ENCODE data around the gene PRKCE. TPM values are rescaled to one million over a fixed set of nuclear protein-coding genes. Genes with fewer than 3 reads are reported as not detected.

PRKCE gene
- total RNA-seq, 1 experiment from 2014 or later = 4.4 TPM

DNA sequence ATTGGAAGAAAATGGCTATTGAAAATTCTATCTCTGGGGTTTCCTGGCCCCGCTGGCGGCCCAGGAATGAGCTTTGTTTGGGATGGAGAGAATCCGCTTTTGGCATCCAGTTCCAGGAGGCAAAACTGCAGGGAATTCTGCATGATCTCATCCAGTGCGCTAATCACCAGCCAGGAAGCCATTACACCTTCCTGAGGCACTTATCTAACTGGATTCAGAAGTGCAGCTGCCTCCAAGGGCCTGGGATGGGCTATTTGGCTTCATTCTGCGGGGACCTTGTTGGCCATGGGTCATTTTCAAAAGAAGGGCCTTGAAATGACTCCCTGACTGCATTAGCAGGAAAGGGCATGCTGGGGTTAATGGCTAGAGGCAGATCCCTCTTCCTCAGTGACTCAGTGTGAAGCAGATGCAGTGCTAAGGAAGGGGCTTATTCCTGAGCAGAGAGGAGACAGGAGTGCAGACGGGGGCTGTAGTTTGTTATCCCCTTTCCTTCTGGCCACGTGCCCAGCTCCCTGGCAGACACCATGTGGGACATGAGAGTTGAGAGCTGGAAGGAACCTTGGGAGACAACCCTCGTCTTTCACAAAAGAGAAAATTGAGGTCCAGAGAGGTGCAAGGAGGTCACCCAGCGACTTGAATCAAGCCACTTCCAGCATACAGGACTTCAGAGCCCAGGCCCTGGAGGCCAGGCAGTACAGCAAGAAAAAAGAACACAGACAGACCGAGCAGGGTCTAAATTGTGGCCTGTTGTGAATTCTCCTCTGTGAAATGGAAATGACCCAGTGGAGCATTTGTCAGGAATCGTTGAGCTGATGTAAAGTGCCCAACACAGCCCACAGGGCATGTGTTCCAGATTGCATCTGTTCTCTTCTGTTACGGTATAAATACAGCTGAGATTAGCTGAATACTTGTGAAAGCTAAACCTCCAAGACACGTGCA is 161.8 kb downstream of the PRKCE start:
- no TSS peak for BruUV-seq (replicated peaks)
- Histone ChIP-seq H3K27me3 (replicated peaks; ENCODE audit: control insufficient read depth, insufficient read depth, low read length) (0 out of 2 replicates have a peak, but pooled peaks cover 2% of the 10 kb centered on the region), H3K9me3 (no peaks in the 10 kb centered on the region), H3K36me3 (ENCODE audit: control insufficient read depth, insufficient read depth, low read length) (no peaks in the 10 kb centered on the region), H3K4me3 (ENCODE audit: low read depth, low read length) (no peak overlapping the region), H3K4me1 (no peaks in the 10 kb centered on the region)
- Mint-ChIP-seq H3K27me3 (ENCODE audit: insufficient read depth, unreplicated experiment) (peaks cover 11% of the 10 kb centered on the region), H3K36me3 (ENCODE audit: insufficient read depth, unreplicated experiment) (no peaks in the 10 kb centered on the region), H3K27ac (ENCODE audit: unreplicated experiment) (no peak overlapping the region), H3K9me3 (ENCODE audit: unreplicated experiment) (no peaks in the 10 kb centered on the region), H3K4me1 (ENCODE audit: low read depth, unreplicated experiment) (no peaks in the 10 kb centered on the region), H3K4me3 (ENCODE audit: unreplicated experiment) (no peak overlapping the region)
- TF ChIP-seq, protein P1, sequence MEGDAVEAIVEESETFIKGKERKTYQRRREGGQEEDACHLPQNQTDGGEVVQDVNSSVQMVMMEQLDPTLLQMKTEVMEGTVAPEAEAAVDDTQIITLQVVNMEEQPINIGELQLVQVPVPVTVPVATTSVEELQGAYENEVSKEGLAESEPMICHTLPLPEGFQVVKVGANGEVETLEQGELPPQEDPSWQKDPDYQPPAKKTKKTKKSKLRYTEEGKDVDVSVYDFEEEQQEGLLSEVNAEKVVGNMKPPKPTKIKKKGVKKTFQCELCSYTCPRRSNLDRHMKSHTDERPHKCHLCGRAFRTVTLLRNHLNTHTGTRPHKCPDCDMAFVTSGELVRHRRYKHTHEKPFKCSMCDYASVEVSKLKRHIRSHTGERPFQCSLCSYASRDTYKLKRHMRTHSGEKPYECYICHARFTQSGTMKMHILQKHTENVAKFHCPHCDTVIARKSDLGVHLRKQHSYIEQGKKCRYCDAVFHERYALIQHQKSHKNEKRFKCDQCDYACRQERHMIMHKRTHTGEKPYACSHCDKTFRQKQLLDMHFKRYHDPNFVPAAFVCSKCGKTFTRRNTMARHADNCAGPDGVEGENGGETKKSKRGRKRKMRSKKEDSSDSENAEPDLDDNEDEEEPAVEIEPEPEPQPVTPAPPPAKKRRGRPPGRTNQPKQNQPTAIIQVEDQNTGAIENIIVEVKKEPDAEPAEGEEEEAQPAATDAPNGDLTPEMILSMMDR (IDR thresholded peaks at IDR 0.05; ENCODE audit: insufficient read depth in 1 of 2, low read depth in 1 of 2, low read length in 1 of 2, severe bottlenecking in 1 of 2, unreplicated experiment in 1 of 2) = no peak
- no peak for DNase-seq
- ChIA-PET CTCF (no interaction called here), POLR2A (no interaction called here)
- intact Hi-C loops (cut with micrococcal nuclease; ENCODE audit: unreplicated experiment) = no loop called here

DNA sequence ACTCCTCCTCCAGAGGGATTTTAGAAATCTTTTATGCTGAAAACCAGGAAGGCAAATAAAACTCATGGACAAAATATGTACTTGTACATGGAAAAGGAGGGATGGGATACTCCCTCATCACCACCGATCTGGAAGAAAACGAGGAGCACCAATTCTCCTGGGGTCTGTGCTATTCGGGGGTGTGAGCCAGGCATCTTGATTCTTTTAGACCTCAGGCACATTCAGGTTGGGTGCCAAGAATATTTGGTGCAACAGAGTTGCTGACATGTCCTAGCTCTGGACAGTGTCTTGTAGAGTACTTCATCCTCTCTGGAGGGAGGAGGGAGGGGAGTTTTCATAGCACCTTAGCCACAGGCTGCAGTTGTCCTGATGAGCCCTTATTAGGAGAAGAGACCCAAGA is 163.0 kb downstream of the PRKCE start:
- H3K4me1 Mint-ChIP-seq (ENCODE audit: low read depth, unreplicated experiment) = no peaks in the 10 kb centered on the region
- no peaks in the 10 kb centered on the region for H3K9me3 ChIP-seq
- no peaks in the 10 kb centered on the region for H3K4me1 ChIP-seq
- H3K27ac Mint-ChIP-seq (ENCODE audit: unreplicated experiment) = no peak overlapping the region
- CTCF ChIA-PET = no interaction called here
- no peaks in the 10 kb centered on the region for H3K9me3 Mint-ChIP-seq (ENCODE audit: unreplicated experiment)
- no peak overlapping the region for H3K4me3 Mint-ChIP-seq (ENCODE audit: unreplicated experiment)
- no peak overlapping the region for H3K4me3 ChIP-seq (ENCODE audit: low read depth, low read length)
- no peaks in the 10 kb centered on the region for H3K36me3 ChIP-seq (ENCODE audit: control insufficient read depth, insufficient read depth, low read length)
- peaks cover 11% of the 10 kb centered on the region for H3K27me3 Mint-ChIP-seq (ENCODE audit: insufficient read depth, unreplicated experiment)
- no peaks in the 10 kb centered on the region for H3K27me3 ChIP-seq (replicated peaks; ENCODE audit: control insufficient read depth, insufficient read depth, low read length)
- TF ChIP-seq, protein P1 (IDR thresholded peaks at IDR 0.05; ENCODE audit: insufficient read depth in 1 of 2, low read depth in 1 of 2, low read length in 1 of 2, severe bottlenecking in 1 of 2, unreplicated experiment in 1 of 2) = no peak
- intact Hi-C loops (cut with micrococcal nuclease; ENCODE audit: unreplicated experiment) = no loop called here
- BruUV-seq (replicated peaks) = no TSS peak
- DNase-seq = no peak
- no peaks in the 10 kb centered on the region for H3K36me3 Mint-ChIP-seq (ENCODE audit: insufficient read depth, unreplicated experiment)
- POLR2A ChIA-PET = no interaction called here

DNA sequence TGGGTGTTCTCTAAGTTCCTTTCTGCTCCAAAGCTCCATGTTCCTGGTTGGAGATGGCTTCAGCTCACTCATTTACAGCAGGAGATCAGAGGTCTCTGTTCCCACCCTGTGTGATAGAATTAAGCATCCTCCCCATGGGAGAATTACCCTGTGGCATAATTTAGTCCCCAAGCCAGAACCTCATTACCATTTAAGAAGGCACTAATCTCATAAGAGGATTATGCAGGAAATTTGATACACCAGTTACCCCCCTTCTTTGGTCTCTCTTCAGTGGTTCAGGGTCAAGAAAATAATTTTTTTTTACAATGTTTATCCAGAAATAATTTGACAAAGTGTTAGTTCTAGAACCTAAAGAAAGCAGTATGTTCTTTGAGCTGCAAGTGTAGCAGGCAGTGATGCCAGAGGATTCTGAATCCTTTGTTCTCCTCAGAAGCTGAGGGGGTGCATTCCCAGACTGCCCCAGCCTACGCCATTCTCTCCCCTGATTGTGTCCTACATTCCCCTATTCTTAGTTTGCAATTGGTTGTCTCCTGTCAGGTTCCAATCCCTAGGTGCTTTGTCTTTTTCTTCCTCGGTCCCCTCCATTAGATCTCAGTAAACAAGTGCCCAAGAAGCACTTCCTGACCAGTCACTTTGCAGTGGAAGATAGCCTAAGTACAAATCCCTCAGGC is 163.6 kb downstream of the PRKCE start:
- H3K36me3 ChIP-seq (ENCODE audit: control insufficient read depth, insufficient read depth, low read length) = no peaks in the 10 kb centered on the region
- Mint-ChIP-seq H3K4me1 (ENCODE audit: low read depth, unreplicated experiment) (no peaks in the 10 kb centered on the region), H3K4me3 (ENCODE audit: unreplicated experiment) (no peak overlapping the region), H3K27ac (ENCODE audit: unreplicated experiment) (no peak overlapping the region), H3K9me3 (ENCODE audit: unreplicated experiment) (no peaks in the 10 kb centered on the region), H3K36me3 (ENCODE audit: insufficient read depth, unreplicated experiment) (no peaks in the 10 kb centered on the region), H3K27me3 (ENCODE audit: insufficient read depth, unreplicated experiment) (peaks cover 11% of the 10 kb centered on the region)
- CTCF ChIA-PET = no interaction called here
- DNase-seq = no peak
- no peak overlapping the region for H3K4me3 ChIP-seq (ENCODE audit: low read depth, low read length)
- no peaks in the 10 kb centered on the region for H3K9me3 ChIP-seq
- POLR2A ChIA-PET = no interaction called here
- H3K27me3 ChIP-seq (replicated peaks; ENCODE audit: control insufficient read depth, insufficient read depth, low read length) = no peaks in the 10 kb centered on the region
- H3K4me1 ChIP-seq = no peaks in the 10 kb centered on the region
- no TSS peak for BruUV-seq (replicated peaks)
- intact Hi-C loops (cut with micrococcal nuclease; ENCODE audit: unreplicated experiment) = no loop called here
- TF ChIP-seq, protein P1 (IDR thresholded peaks at IDR 0.05; ENCODE audit: insufficient read depth in 1 of 2, low read depth in 1 of 2, low read length in 1 of 2, severe bottlenecking in 1 of 2, unreplicated experiment in 1 of 2) = no peak

All from Caco-2 (cell line).